OCI-LY7 (cell line): ENCODE results near the gene ZNF429. TPM values are rescaled to one million over a fixed set of nuclear protein-coding genes. Genes with fewer than 3 reads are reported as not detected.

Source experiments
- BruUV-seq: library from RNA; stranded (reverse); fragments of 400-500 nt; replicated peaks from 2 replicates; lab custom pipeline; 2021; lab: Mats Ljungman, UMichigan
- CTCF ChIA-PET: fragments of 300-600 bp; sonication (Branson Sonifier 250); formaldehyde crosslinking; loops from one replicate; lab custom pipeline; 2022; ENCODE audit warnings: antibody characterized with exemption; ENCODE audit not compliant: unreplicated experiment; lab: Charles Lee
- POLR2A ChIA-PET: fragments of 300-600 bp; sonication (Branson Sonifier 250); formaldehyde crosslinking; loops from one replicate; lab custom pipeline; 2022; ENCODE audit warnings: antibody characterized with exemption; lab: Charles Lee
- DNase-seq: peaks from one replicate; pipeline ENCODE4 v3.0.0-alpha.2; 2015; ENCODE audit warnings: low spot score
- H2AFZ ChIP-seq: fragments of 200-600 bp; sonication (generic), shearing (Covaris generic); 2 replicates; pipeline ENCODE4 v1.6.1; 2014; ENCODE audit warnings: mild to moderate bottlenecking, antibody characterized with exemption, low read length, moderate library complexity
- H3K27ac ChIP-seq: fragments of 200-600 bp; sonication (generic); 2 replicates; pipeline ENCODE4 v1.5.1; 2014; ENCODE audit warnings: mixed run types, low read depth, mild to moderate bottlenecking, moderate library complexity, low read length, inconsistent platforms; ENCODE audit not compliant: poor library complexity, severe bottlenecking
- H3K36me3 ChIP-seq: fragments of 200-600 bp; sonication (generic); 2 replicates; pipeline ENCODE4 v1.6.1; 2014; ENCODE audit warnings: mild to moderate bottlenecking, antibody characterized with exemption, low read length, moderate library complexity, mixed read lengths; ENCODE audit not compliant: insufficient read depth
- H3K4me1 ChIP-seq: fragments of 200-600 bp; sonication (generic); 2 replicates; pipeline ENCODE4 v1.5.1; 2014; ENCODE audit warnings: mild to moderate bottlenecking, low read length; ENCODE audit not compliant: insufficient read depth, poor library complexity, severe bottlenecking
- H3K4me2 ChIP-seq: fragments of 200-600 bp; sonication (generic); 2 replicates; pipeline ENCODE4 v1.6.1; 2014; ENCODE audit warnings: mild to moderate bottlenecking, low read length
- H3K4me3 ChIP-seq: fragments of 200-600 bp; sonication (generic); 2 replicates; pipeline ENCODE4 v1.5.1; 2014; ENCODE audit warnings: mild to moderate bottlenecking, low read depth, low read length; ENCODE audit not compliant: poor library complexity, severe bottlenecking
- H3K79me2 ChIP-seq: fragments of 200-600 bp; sonication (generic); 2 replicates; pipeline ENCODE4 v1.6.1; 2016; ENCODE audit warnings: low read depth, mild to moderate bottlenecking, low read length, moderate library complexity, mixed read lengths; ENCODE audit not compliant: insufficient read depth
- H3K9me2 ChIP-seq: fragments of 200-600 bp; sonication (generic); 2 replicates; pipeline ENCODE4 v1.6.1; 2016; ENCODE audit warnings: mild to moderate bottlenecking, low read length, mixed read lengths; ENCODE audit not compliant: insufficient read depth
- H3K9me3 ChIP-seq: fragments of 200-600 bp; sonication (generic); 2 replicates; pipeline ENCODE4 v1.6.1; 2014; ENCODE audit warnings: mild to moderate bottlenecking, mixed run types, low read length, mixed read lengths
- H4K20me1 ChIP-seq: fragments of 200-600 bp; sonication (generic); 2 replicates; pipeline ENCODE4 v1.6.1; 2014; ENCODE audit warnings: mild to moderate bottlenecking, antibody characterized with exemption, low read length, moderate library complexity, mixed read lengths; ENCODE audit not compliant: insufficient read depth
- EZH2phosphoT487 ChIP-seq: fragments of 200-600 bp; sonication (generic); IDR thresholded peaks from 2 replicates; pipeline ENCODE4 v1.6.1; 2018; ENCODE audit warnings: low read depth, borderline replicate concordance, mild to moderate bottlenecking, mixed run types, antibody characterized with exemption, low read length, moderate library complexity, mixed read lengths
- intact Hi-C: fragments of 100-400 bp; cut with micrococcal nuclease; formaldehyde crosslinking; loops from one replicate; pipeline ENCODE4 v1.10.0; 2022; ENCODE audit not compliant: unreplicated experiment
- total RNA-seq, 2 experiments: library from RNA; depleted of rRNA in 1 of 2; stranded (reverse); fragments of >200 nt in 1 of 2; shearing (Covaris generic) in 1 of 2; gene quantifications; 2 replicates each; pipeline ENCODE4 v1.2.3, GENCODE V29; 2014 to 2022
- TF ChIP-seq, protein P1 (sequence below): fragments of 200-600 bp; sonication (generic); conservative IDR thresholded peaks from 2 replicates; pipeline ENCODE4 v1.5.1; 2014; ENCODE audit warnings: mild to moderate bottlenecking, antibody characterized with exemption, low read length, moderate library complexity, mixed read lengths

ZNF429 gene
- total RNA-seq, 2 experiments from 2014 or later = 19.8 to 24.6 TPM

- BruUV-seq = no TSS peak
- Histone ChIP-seq H3K36me3 (peaks cover 15% of the 10 kb centered on the region), H3K79me2 (no peaks in the 10 kb centered on the region), H3K4me3 (no peak overlapping the region), H3K4me2 (no peak overlapping the region), H3K4me1 (no peaks in the 10 kb centered on the region), H2AFZ (no peak overlapping the region), H3K9me2 (no peaks in the 10 kb centered on the region), H4K20me1 (no peaks in the 10 kb centered on the region), H3K9me3 (no peaks in the 10 kb centered on the region), H3K27ac (no peak overlapping the region)
- DNase-seq = no peak
- POLR2A ChIA-PET = no interaction called here
- CTCF ChIA-PET = no interaction called here
- TF ChIP-seq, protein P1, sequence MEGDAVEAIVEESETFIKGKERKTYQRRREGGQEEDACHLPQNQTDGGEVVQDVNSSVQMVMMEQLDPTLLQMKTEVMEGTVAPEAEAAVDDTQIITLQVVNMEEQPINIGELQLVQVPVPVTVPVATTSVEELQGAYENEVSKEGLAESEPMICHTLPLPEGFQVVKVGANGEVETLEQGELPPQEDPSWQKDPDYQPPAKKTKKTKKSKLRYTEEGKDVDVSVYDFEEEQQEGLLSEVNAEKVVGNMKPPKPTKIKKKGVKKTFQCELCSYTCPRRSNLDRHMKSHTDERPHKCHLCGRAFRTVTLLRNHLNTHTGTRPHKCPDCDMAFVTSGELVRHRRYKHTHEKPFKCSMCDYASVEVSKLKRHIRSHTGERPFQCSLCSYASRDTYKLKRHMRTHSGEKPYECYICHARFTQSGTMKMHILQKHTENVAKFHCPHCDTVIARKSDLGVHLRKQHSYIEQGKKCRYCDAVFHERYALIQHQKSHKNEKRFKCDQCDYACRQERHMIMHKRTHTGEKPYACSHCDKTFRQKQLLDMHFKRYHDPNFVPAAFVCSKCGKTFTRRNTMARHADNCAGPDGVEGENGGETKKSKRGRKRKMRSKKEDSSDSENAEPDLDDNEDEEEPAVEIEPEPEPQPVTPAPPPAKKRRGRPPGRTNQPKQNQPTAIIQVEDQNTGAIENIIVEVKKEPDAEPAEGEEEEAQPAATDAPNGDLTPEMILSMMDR = no peak
- TF ChIP-seq EZH2phosphoT487 = no peak
- intact Hi-C loops = no loop called here
These were observed 17.4 kb upstream of the ZNF429 start for GRCh38 chr19:21487969-21488368.

DNA sequence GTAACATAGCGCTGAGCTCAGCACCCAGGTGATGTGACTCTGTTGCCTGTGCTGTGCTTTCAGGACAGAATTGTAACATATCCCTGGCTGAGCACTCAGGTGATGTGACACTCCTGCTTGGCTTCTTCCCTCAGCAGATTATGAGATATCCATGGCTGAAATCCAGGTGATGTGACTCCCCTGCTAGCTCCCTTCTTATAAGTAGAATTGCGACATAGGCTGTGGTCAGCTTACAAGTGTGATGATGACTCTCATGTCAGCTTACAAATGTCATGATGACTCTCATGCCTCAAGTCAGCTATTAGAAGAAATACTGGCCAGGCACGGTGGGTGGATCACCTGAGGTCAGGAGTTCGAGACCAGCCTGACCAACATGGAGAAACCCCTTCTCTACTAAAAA lies 14.3 kb upstream of the ZNF429 start:
- POLR2A ChIA-PET = interaction anchor here (0.7 kb wide), 1 partner anchor 42 kb away, joined by 3 read pairs; no protein-coding TSS in a partner anchor
- Histone ChIP-seq H3K4me3 (no peak overlapping the region), H3K79me2 (no peaks in the 10 kb centered on the region), H3K36me3 (peaks cover 15% of the 10 kb centered on the region), H3K27ac (no peak overlapping the region), H2AFZ (no peak overlapping the region), H3K4me1 (no peaks in the 10 kb centered on the region), H3K9me2 (no peaks in the 10 kb centered on the region), H3K9me3 (no peaks in the 10 kb centered on the region), H4K20me1 (no peaks in the 10 kb centered on the region), H3K4me2 (no peak overlapping the region)
- no peak for DNase-seq
- intact Hi-C loops = no loop called here
- CTCF ChIA-PET = no interaction called here
- BruUV-seq = no TSS peak
- TF ChIP-seq, protein P1 = no peak
- TF ChIP-seq EZH2phosphoT487 = no peak

- no TSS peak for BruUV-seq
- H3K9me2 ChIP-seq = no peaks in the 10 kb centered on the region
- intact Hi-C loops = no loop called here
- H3K36me3 ChIP-seq = peaks cover 20% of the 10 kb centered on the region
- H3K4me3 ChIP-seq = no peak overlapping the region
- CTCF ChIA-PET = no interaction called here
- H4K20me1 ChIP-seq = no peaks in the 10 kb centered on the region
- H3K79me2 ChIP-seq = no peaks in the 10 kb centered on the region
- no peak overlapping the region for H2AFZ ChIP-seq
- H3K9me3 ChIP-seq = no peaks in the 10 kb centered on the region
- TF ChIP-seq, protein P1 = no peak
- DNase-seq = no peak
- no peak overlapping the region for H3K27ac ChIP-seq
- H3K4me1 ChIP-seq = no peaks in the 10 kb centered on the region
- POLR2A ChIA-PET = no interaction called here
- no peak overlapping the region for H3K4me2 ChIP-seq
These were observed 12.2 kb upstream of the ZNF429 start for GRCh38 chr19:21492947-21493906.
